GM12878 (cell line): Measurements from ENCODE around the gene MACF1. TPM values are rescaled to one million over a fixed set of nuclear protein-coding genes. Genes with fewer than 3 reads are reported as not detected.

Experiments used
- ATAC-seq: fragments of 200-7000 bp; cut with Tn5 transposase; 3 replicates; pipeline ENCODE4 v1.9.1; 2020; ENCODE audit warnings: mild to moderate bottlenecking, moderate library complexity
- BruUV-seq: library from RNA; stranded (reverse); fragments of 400-500 nt; replicated peaks from 2 replicates; lab custom pipeline; 2021; lab: Mats Ljungman, UMichigan
- CTCF ChIA-PET: fragments of 300-600 bp; sonication (Branson Sonifier 250); formaldehyde crosslinking; extraction: SDS; loops from one replicate; lab custom pipeline; 2021; ENCODE audit warnings: inconsistent platforms; lab: Yijun Ruan, JAX
- POLR2A ChIA-PET: fragments of 350-600 bp; formaldehyde crosslinking; extraction: SDS; loops from one replicate; lab custom pipeline; 2021; ENCODE audit warnings: inconsistent platforms; lab: Charles Lee
- RAD21 ChIA-PET: fragments of 300-600 bp; sonication (Branson Sonifier 250); formaldehyde crosslinking; loops from one replicate; lab custom pipeline; 2023; ENCODE audit warnings: antibody characterized with exemption; ENCODE audit not compliant: unreplicated experiment; lab: Charles Lee
- SMC1A ChIA-PET: fragments of 300-600 bp; sonication (Branson Sonifier 250); formaldehyde crosslinking; loops from one replicate; lab custom pipeline; 2023; ENCODE audit not compliant: unreplicated experiment, uncharacterized antibody; lab: Charles Lee
- DNase-seq: peaks from one replicate; pipeline ENCODE4 v3.0.0-alpha.2; 2011; ENCODE audit warnings: low read depth, low spot score
- FAIRE-seq: peaks from 3 replicates; lab custom pipeline; 2011; peaks lifted over from hg19 to GRCh38; lab: Jason Lieb, UNC
- H2AFZ ChIP-seq: 2 replicates; pipeline ENCODE4 v1.6.0; 2011; ENCODE audit warnings: low read depth, low read length, control low read depth; ENCODE audit not compliant: control insufficient read depth
- H3K27ac ChIP-seq: 2 replicates; pipeline ENCODE4 v1.5.1; 2011; ENCODE audit warnings: control low read depth; ENCODE audit not compliant: control insufficient read depth, insufficient read depth
- H3K27me3 ChIP-seq, 2 experiments: replicated peaks in 1 of 2; 2 replicates each; pipeline versions ENCODE4 v1.6.0 to v1.6.1; 2011; ENCODE audit warnings: low read length in 1 of 2; ENCODE audit not compliant: control insufficient read depth in 2 of 2, insufficient read depth in 2 of 2
- H3K36me3 ChIP-seq, 2 experiments: 2 replicates each; pipeline ENCODE4 v1.5.1; 2011; ENCODE audit warnings: low read length in 1 of 2; ENCODE audit not compliant: control insufficient read depth in 2 of 2, insufficient read depth in 2 of 2
- H3K4me1 ChIP-seq: 2 replicates; pipeline ENCODE4 v1.6.1; 2011; ENCODE audit warnings: mild to moderate bottlenecking, low read length, moderate library complexity, mixed read lengths; ENCODE audit not compliant: control insufficient read depth, insufficient read depth
- H3K4me2 ChIP-seq: 2 replicates; pipeline ENCODE4 v1.6.0; 2011; ENCODE audit warnings: control low read depth; ENCODE audit not compliant: control insufficient read depth, insufficient read depth
- H3K4me3 ChIP-seq: fragments of 200-600 bp; sonication (generic); 2 replicates; pipeline ENCODE4 v1.5.1; 2016
- H3K79me2 ChIP-seq: 2 replicates; pipeline ENCODE4 v1.6.0; 2011; ENCODE audit warnings: low read length; ENCODE audit not compliant: control insufficient read depth, insufficient read depth
- H3K9ac ChIP-seq: 2 replicates; pipeline ENCODE4 v1.8.0; 2011; ENCODE audit warnings: low read length, control low read depth, mixed read lengths; ENCODE audit not compliant: control insufficient read depth, insufficient read depth
- H3K9me3 ChIP-seq: replicated peaks from 3 replicates; pipeline ENCODE4 v1.5.1; 2011; ENCODE audit warnings: mild to moderate bottlenecking, low read length; ENCODE audit not compliant: control insufficient read depth, insufficient read depth
- H4K20me1 ChIP-seq: 2 replicates; pipeline ENCODE4 v1.6.0; 2011; ENCODE audit not compliant: control insufficient read depth, insufficient read depth
- BHLHE40 ChIP-seq, 2 experiments: fragments of 450-650 bp in 1 of 2; IDR thresholded peaks; 2 replicates each; pipeline ENCODE4 v1.6.1; 2011 to 2017; ENCODE audit warnings: low read depth in 2 of 2, borderline replicate concordance in 1 of 2, improper control_type of control experiment in 1 of 2, low read length in 1 of 2, mild to moderate bottlenecking in 1 of 2
- CHD2 ChIP-seq: IDR thresholded peaks from 2 replicates; pipeline ENCODE4 v1.6.1; 2011; ENCODE audit warnings: low read depth, low read length, improper control_type of control experiment, borderline replicate concordance
- CHD4 ChIP-seq: fragments of 200-600 bp; sonication (generic); IDR thresholded peaks from 2 replicates; pipeline ENCODE4 v1.6.1; 2016; ENCODE audit warnings: mild to moderate bottlenecking
- CREB1 ChIP-seq: IDR thresholded peaks from 2 replicates; pipeline ENCODE4 v1.6.1; 2012; ENCODE audit warnings: low read depth, mild to moderate bottlenecking, inconsistent platforms
- IRF4 ChIP-seq: IDR thresholded peaks from 2 replicates; pipeline ENCODE4 v1.6.1; 2011; ENCODE audit warnings: low read depth, low read length
- NFXL1 ChIP-seq: fragments of 450-650 bp; IDR thresholded peaks from 2 replicates; pipeline ENCODE4 v1.6.1; 2017; ENCODE audit warnings: antibody characterized with exemption, mild to moderate bottlenecking, borderline replicate concordance
- RELA ChIP-seq: fragments of 450-650 bp; IDR thresholded peaks from 2 replicates; pipeline ENCODE4 v1.8.0; 2014; ENCODE audit warnings: borderline replicate concordance; ENCODE audit not compliant: partially characterized antibody
- TAF1 ChIP-seq: IDR thresholded peaks from 2 replicates; pipeline ENCODE4 v1.6.1; 2011; ENCODE audit warnings: mild to moderate bottlenecking, low read depth, low read length, borderline replicate concordance
- TBL1XR1 ChIP-seq: IDR thresholded peaks from 2 replicates; pipeline ENCODE4 v1.6.1; 2012; ENCODE audit warnings: low read depth, low read length, improper control_type of control experiment
- ZNF217 ChIP-seq: fragments of 450-650 bp; IDR thresholded peaks from 2 replicates; pipeline ENCODE4 v1.6.1; 2017; ENCODE audit warnings: antibody characterized with exemption, mild to moderate bottlenecking
- WGBS: methylation state at CpG from one replicate; pipeline ENCODE4 v1.1.6; 2016; ENCODE audit warnings: low lambda C conversion rate; ENCODE audit not compliant: insufficient replicate concordance, insufficient coverage; ENCODE audit errors: missing lambda C conversion rate; 5-methylcytosine and 5-hydroxymethylcytosine counted together
- in situ Hi-C: fragments of 300-500 bp; cut with MboI; formaldehyde crosslinking; loops from 9 replicates; pipeline ENCODE4 v1.14.3; 2018; ENCODE audit warnings: mixed read lengths
- intact Hi-C: fragments of 100-400 bp; cut with micrococcal nuclease; formaldehyde crosslinking; loops from one replicate; pipeline ENCODE4 v1.14.2; 2022; ENCODE audit not compliant: unreplicated experiment
- polyA plus RNA-seq, 11 experiments: library from polyadenylated mRNA; depleted of rRNA in 4 of 11; unstranded in 6 of 11; stranded (reverse) in 5 of 11; fragments of >200 nt; fragmentation: Nextera tagmentation in 4 of 11; fragmentation: Illumina TruSeq in 1 of 11; extraction: Ambion mirVana in 4 of 11; extraction: Trizol in 1 of 11; gene quantifications; 1 replicate in 1 of 11; 2 replicates in 10 of 11; pipeline versions ENCODE4 v1.2.1 to v1.2.3, GENCODE V29; 2011 to 2016; ENCODE audit warnings: inconsistent platforms in 2 of 11, missing spikeins in 2 of 11, low read depth in 1 of 11
- total RNA-seq, 4 experiments: library from RNA; depleted of rRNA in 3 of 4; stranded (reverse); fragments of >200 nt in 3 of 4; fragmentation: Illumina TruSeq in 1 of 4; extraction: Trizol in 1 of 4; gene quantifications; 2 replicates each; pipeline versions ENCODE4 v1.2.1 to v1.2.3, GENCODE V29; 2013 to 2021

The MACF1 gene
- total and polyA plus RNA-seq, 10 of the 15 experiments (the other 5 are each of a cell fraction or from before 2014, with no cell fraction given) = 15.5 to 201 (median 76.9) TPM

- TF ChIP-seq CHD4 (no peak), IRF4 (peak; percentile 36; the same call in 1 of the 2 replicates)
These were observed 89.0 kb downstream of the MACF1 start (continued) for GRCh38 chr1:39293375-39294070.

- in situ Hi-C loops = no loop called here
- H3K36me3 ChIP-seq = peaks cover 7 to 38% of the 10 kb centered on the region in 2 experiments
- H3K9ac ChIP-seq = no peak overlapping the region
- H4K20me1 ChIP-seq = no peaks in the 10 kb centered on the region
- H3K9me3 ChIP-seq = no peaks in the 10 kb centered on the region
- ATAC-seq (no peak), FAIRE-seq (no peak), DNase-seq (no peak)
- SMC1A ChIA-PET = interaction anchor here (1.5 kb wide), 1 partner anchor 26 kb away, joined by 7 read pairs; no protein-coding TSS in a partner anchor
- TF ChIP-seq TBL1XR1 = no peak
- TF ChIP-seq TAF1 = no peak
- no peak for TF ChIP-seq RELA
- TF ChIP-seq BHLHE40 (IDR thresholded peaks at IDR 0.05; ENCODE audit: borderline replicate concordance in 1 of 2, low read depth in 2 of 2, low read length in 1 of 2) = no peak
- no peak for TF ChIP-seq CHD2
- TF ChIP-seq NFXL1 = no peak
- TF ChIP-seq CREB1 = no peak
- no peak for TF ChIP-seq ZNF217
- no peak overlapping the region for H3K27ac ChIP-seq
- POLR2A ChIA-PET = no interaction called here
- H2AFZ ChIP-seq = no peak overlapping the region
- H3K4me1 ChIP-seq = no peaks in the 10 kb centered on the region
- H3K79me2 ChIP-seq = no peaks in the 10 kb centered on the region
- H3K4me3 ChIP-seq = no peak overlapping the region
- no peaks in the 10 kb centered on the region for H3K27me3 ChIP-seq
- RAD21 ChIA-PET = no interaction called here
- 100% methylated on average over 1 of the region's 1 CpG for WGBS
- H3K4me2 ChIP-seq = no peak overlapping the region
- no TSS peak for BruUV-seq
- CTCF ChIA-PET = interaction anchor here (1.2 to 1.8 kb wide), 4 partner anchors 25 to 102 kb away, joined by 3 to 10 read pairs (median 4); no protein-coding TSS in a partner anchor
- intact Hi-C loops = no loop called here
These were observed 90.0 kb downstream of the MACF1 start for GRCh38 chr1:39294531-39294930.
